Measurements from ENCODE around the gene CCDC167.

Gene CCDC167

DNA sequence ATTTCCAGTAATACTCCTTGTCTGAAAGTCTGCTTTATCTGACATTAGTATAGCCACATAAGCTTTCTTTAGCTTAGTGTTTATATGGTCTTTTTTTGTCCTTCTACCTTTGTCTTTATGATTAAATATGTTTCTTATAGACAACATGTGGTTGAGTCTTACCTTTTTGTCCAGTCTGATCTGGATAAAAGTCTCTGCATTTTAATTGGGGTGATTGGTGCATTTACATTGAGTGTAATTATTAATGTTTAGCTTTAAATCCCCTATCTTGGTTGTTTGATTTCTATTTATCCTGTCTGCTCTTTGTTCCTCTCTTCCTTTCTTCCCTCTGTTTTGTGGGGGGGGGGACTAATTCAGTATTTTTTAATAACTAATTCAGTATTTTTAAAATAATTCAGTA, 32.0 kb downstream of the CCDC167 start:
- in situ Hi-C loops (cut with HindIII; ENCODE audit: low sequenced_read_pairs): no loop called here
- no peak for DNase-seq (ENCODE audit: low read depth, low spot score)
- TF ChIP-seq, protein P1, sequence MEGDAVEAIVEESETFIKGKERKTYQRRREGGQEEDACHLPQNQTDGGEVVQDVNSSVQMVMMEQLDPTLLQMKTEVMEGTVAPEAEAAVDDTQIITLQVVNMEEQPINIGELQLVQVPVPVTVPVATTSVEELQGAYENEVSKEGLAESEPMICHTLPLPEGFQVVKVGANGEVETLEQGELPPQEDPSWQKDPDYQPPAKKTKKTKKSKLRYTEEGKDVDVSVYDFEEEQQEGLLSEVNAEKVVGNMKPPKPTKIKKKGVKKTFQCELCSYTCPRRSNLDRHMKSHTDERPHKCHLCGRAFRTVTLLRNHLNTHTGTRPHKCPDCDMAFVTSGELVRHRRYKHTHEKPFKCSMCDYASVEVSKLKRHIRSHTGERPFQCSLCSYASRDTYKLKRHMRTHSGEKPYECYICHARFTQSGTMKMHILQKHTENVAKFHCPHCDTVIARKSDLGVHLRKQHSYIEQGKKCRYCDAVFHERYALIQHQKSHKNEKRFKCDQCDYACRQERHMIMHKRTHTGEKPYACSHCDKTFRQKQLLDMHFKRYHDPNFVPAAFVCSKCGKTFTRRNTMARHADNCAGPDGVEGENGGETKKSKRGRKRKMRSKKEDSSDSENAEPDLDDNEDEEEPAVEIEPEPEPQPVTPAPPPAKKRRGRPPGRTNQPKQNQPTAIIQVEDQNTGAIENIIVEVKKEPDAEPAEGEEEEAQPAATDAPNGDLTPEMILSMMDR (IDR thresholded peaks at IDR 0.05; ENCODE audit: low read depth, low read length): no peak
- no peak overlapping the region for H3K4me3 ChIP-seq (ENCODE audit: low read depth, low read length)

DNA sequence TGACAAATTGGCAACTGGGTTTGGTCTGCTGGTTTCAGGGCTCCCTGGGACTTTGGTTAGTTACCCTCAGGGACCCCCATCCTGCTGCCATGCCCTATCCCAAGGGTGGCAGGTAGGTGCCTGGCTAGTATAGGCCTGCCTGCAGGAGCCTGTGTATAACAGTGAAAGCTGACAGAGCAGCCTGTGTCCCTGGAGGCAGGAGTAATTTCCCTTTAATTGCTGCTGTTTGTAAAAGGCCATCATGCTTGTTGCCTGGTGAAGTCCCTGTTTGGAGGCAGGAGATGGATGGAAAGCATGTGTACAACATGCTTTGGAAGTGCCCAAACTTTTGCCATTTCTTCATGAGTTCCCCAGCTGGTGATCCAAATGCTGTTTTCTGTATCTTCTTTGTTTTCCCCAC, 36.6 kb downstream of the CCDC167 start:
- in situ Hi-C loops (cut with HindIII; ENCODE audit: low sequenced_read_pairs): no loop called here

DNA sequence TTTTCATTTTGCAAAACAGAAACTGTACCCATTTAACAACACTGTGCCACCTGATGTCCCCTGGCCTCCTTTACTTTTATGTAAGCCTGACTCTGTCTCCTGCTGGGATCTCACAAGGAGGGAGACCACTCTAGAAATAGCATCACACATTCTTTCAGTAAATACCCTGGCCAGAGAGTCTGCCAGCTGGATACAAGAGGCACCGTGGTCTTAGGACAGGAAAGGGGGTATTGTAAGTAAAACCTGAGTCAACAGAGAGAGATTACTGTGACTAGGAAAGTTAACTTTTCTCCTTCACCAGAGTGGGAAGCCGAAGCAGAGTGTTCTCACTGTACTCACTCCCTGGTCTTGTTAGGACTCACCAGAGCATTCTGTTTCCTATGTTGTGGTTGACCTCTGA, 38.9 kb downstream of the CCDC167 start:
- in situ Hi-C loops (cut with HindIII; ENCODE audit: low sequenced_read_pairs): no loop called here
- peak; percentile 12 for DNase-seq (ENCODE audit: low read depth, low spot score)
- TF ChIP-seq, protein P1 (IDR thresholded peaks at IDR 0.05; ENCODE audit: low read depth, low read length): no peak

More for the DNA sequence above, 36.6 kb downstream of the CCDC167 start:
- no peak for DNase-seq (ENCODE audit: low read depth, low spot score)
- TF ChIP-seq, protein P1 (IDR thresholded peaks at IDR 0.05; ENCODE audit: low read depth, low read length): no peak
- no peak overlapping the region for H3K4me3 ChIP-seq (ENCODE audit: low read depth, low read length)

DNA sequence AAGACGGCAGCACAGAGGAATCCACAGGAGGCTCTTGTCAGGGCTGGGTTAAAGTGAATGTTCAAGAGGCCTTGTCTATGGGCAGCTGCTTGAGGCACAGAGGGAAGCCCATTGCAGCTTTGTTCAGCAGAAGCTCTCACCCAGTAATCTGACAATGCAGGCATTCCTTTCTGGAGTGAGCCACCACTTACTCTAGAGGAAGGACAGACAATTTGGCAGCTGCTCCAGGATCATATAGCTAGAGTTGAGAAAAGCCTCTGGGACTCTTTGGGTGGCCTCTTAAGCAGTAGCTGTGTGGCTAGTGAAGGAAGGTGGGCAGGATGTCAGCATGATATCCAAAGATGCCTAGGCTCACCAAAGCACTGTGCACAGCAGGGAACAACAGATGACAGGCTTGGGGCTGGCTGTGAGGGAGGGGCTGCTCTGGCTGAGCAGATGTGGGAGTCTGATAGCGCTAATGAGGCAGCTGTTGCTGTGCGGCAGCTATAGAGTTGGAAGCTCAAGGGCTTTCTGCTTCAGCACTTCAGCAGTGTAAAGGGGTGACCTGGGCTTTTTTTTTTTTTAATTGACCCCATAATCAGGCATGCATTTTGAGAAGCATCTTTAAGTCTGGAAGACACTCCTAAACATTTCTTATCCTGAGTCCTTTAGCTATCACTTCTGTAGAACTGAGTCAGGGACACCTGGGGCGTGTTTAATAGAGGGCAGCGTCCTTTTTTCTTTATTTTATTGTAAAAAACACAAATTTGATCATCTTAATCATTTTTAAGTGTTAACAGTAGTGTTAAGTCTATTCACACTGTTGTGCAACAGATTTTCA, 39.5 kb downstream of the CCDC167 start:
- no peak overlapping the region for H3K4me3 ChIP-seq (ENCODE audit: low read depth, low read length)

More for the DNA sequence above, 38.9 kb downstream of the CCDC167 start:
- no peak overlapping the region for H3K4me3 ChIP-seq (ENCODE audit: low read depth, low read length)

GRCh38 chr6:37456816-37457560, 42.7 kb downstream of the CCDC167 start:
- in situ Hi-C loops (cut with HindIII; ENCODE audit: low sequenced_read_pairs): no loop called here
- no peak overlapping the region for H3K4me3 ChIP-seq (ENCODE audit: low read depth, low read length)
- DNase-seq (ENCODE audit: low read depth, low spot score): peak; percentile 85
- TF ChIP-seq, protein P1 (IDR thresholded peaks at IDR 0.05; ENCODE audit: low read depth, low read length): no peak

More for the DNA sequence above, 39.5 kb downstream of the CCDC167 start:
- in situ Hi-C loops (cut with HindIII; ENCODE audit: low sequenced_read_pairs): no loop called here
- peak; percentile 16 for DNase-seq (ENCODE audit: low read depth, low spot score)
- TF ChIP-seq, protein P1 (IDR thresholded peaks at IDR 0.05; ENCODE audit: low read depth, low read length): no peak

- H3K4me3 ChIP-seq (ENCODE audit: low read depth, low read length): no peak overlapping the region
- TF ChIP-seq, protein P1 (IDR thresholded peaks at IDR 0.05; ENCODE audit: low read depth, low read length): no peak
- DNase-seq (ENCODE audit: low read depth, low spot score): peak; percentile 54
- in situ Hi-C loops (cut with HindIII; ENCODE audit: low sequenced_read_pairs): no loop called here
Observed at GRCh38 chr6:37456126-37456525, 43.6 kb downstream of the CCDC167 start.
